A204.1 (cell line): ENCODE measurements around the gene DESI2.

Experiments
- FAIRE-seq: peaks from 2 replicates; lab custom pipeline; 2012; peaks lifted over from hg19 to GRCh38; lab: Jason Lieb, UNC

DESI2 gene

DNA sequence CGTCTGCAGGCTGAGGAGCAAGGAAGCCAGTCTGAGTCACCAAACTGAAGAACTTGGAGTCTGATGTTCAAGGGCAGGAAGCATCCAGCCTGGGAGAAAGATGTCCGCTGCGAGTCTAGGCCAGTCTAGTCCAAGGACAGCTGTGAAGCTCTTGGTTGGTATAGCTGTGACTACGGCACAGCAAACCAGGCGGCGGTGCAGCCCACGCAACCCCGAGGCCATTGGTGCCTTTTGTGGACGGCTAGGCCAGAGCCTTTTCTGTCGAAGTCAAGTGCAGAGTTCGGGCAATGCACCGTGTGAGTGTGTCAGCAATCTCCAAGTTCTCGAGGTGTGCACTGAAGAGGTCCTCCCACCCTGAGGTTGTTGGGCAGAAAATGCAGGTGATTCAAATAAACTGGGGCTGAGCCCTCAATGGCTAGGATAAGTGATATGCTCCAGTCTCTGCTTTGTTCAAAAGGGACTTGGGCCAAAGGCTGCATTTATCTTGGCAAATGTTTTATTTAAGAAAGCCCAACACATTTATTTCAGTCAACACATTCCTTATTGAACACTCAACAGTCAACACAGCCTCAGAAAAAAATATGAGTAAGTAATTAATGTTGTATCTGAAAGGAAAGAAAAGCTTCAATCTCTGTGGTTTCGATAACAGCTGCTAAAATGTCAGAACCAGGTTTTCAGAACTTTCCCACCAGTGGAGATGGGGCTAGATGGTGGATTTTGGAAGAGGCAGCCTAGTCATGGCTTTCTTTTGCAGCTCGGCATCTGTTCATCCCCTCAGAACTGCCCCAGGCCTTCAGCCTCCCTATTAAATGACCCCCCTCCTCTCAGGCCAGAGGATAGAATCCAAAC, 104.4 kb downstream of the DESI2 start:
- FAIRE-seq = no peak
